ENCODE data around the gene SP5.
"Not testable (repeated sequence)": the region's sequence is repeated elsewhere in the genome, so short reads cannot be mapped to it uniquely, and the experiment has no call there.

Gene SP5

DNA sequence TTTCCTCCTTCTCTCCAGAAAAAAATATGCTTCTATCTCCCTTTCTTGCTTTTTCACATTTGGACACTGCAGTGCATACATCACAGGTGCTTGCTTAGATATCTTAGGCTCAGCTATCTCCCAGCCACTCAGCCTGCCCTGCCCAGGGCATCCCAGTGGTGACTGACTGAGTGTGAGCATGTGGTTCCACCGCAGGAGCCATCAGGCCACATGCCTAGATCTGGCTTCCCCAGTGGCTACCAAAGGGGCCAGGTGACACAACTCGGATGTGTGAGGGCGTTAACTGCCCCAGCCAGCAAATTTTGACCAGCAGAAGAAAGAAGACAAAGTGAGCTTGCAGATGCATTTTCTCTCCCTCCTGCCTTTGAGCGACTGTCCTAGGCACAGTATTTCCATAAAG lies 25.5 kb downstream of the SP5 start:
- no peak for DNase-seq

DNA sequence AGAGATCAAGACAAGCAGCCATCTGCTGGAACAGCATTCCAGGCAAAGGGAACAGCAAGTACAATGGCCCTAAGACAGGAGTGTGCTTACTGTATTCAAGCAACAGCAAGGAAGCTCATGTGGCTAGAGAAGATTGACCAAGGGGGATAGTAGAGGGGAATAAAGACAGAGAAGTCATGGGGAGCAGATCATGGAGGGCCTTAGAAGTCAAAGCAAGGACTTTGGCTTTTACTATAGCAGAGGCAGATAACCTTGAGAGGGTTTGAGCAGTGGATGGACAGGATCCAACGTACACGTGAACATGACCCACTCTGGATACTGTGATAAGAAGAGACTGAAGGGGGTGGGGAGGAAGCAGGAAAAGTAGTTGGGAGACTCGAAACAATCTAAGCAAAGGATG lies 26.9 kb downstream of the SP5 start:
- no peak for DNase-seq

DNA sequence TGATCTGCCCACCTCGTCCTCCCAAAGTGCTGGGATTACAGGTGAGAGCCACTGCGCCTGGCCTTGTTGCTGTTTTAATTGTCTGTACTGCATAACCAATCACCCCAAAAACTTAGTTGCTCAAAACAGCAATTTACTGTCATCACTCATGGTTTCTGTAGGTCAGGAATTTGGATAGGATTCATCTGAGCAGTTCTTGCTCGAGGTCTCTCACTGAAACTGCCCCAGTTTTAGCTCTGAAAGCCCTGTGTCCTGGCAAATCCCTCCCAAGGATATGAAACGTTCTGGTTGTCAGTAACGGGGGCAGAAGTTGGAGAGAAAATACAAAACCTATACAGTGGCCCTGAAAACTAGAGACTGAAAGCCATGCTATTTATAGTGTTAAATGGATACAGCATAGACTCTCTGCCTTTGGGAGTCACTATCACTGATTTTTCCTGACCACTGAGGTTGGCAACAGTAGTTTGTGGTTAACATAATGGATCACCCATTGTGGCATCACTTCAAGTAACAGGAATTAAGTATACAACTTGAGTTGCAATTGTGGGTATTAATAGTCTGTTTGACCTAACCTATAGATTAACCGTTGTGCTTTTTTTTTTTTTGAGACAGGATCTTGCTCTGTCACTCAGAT lies 27.9 kb downstream of the SP5 start:
- DNase-seq, result no peak

GRCh38 chr2:170743530-170744239 lies 28.5 kb downstream of the SP5 start:
- no peak for DNase-seq

- DNase-seq, result no peak
These were observed 29.3 kb downstream of the SP5 start for GRCh38 chr2:170744248-170745002.

GRCh38 chr2:170745305-170745704 lies 30.2 kb downstream of the SP5 start:
- no peak for DNase-seq

GRCh38 chr2:170747921-170748320 lies 32.8 kb downstream of the SP5 start:
- no peak for DNase-seq

DNA sequence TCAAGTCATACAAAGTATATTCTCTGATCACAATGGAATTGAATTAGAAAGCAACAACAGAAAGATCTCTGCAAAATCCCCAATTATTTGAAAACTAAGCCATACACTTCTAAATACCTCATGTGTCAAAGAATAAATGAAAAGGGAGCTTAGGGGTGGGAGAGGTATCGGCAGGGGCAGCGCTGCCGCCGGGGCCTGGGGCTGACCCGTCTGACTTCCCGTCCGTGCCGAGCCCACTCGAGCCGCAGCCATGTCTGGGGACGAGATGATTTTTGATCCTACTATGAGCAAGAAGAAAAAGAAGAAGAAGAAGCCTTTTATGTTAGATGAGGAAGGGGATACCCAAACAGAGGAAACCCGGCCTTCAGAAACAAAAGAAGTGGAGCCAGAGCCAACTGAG lies 36.4 kb downstream of the SP5 start:
- DNase-seq, result not testable (repeated sequence)

DNA sequence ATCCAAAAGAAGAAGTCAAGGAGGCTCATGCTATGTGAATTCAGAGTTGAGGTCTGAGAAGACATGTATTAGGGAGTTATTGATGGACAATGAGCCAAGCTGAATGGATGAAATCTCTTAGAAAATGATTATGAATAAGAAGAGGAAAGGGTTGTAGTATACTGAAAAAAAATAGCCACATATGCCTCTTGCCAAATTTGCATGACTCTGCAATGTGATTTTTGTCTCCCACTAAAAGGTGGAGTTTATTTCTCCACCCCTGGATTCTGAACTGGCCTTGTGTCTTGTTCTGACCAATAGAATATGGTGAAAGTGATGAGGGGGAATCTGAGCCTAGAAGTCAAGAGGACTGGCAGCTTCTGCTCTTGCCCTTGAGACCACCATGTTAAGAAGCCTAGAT lies 46.4 kb downstream of the SP5 start:
- no peak for DNase-seq

DNA sequence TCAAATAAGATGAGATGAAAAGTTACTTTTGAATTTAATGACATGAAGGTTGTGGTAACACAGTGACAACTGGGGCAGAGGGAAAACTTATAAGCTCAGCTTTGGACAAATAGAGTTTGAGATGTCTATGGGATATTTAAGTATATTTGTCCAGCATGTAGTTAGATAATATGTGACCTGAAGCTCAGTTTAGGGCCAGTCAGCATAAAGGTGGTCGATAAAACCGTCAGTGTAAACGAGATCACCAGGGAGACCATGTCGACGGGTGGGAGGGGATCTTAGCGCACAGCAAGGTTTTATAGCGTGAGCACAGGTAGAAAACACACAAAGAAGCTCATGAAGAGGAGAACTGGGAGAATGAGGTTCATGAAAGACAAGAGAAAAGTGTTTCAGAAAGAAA lies 47.6 kb downstream of the SP5 start:
- no peak for DNase-seq

GRCh38 chr2:170763232-170763631 lies 48.1 kb downstream of the SP5 start:
- DNase-seq, result no peak

GRCh38 chr2:170764880-170765261 lies 49.7 kb downstream of the SP5 start:
- DNase-seq, result no peak

GRCh38 chr2:170766693-170767092 lies 51.6 kb downstream of the SP5 start:
- DNase-seq, result no peak
